Left ventricle myocardium inferior (tissue), 1 donor: ENCODE results near the gene NINL. TPM values are rescaled to one million over a fixed set of nuclear protein-coding genes. Genes with fewer than 3 reads are reported as not detected.

Experiments used
- DNase-seq: peaks from one replicate; pipeline ENCODE4 v3.0.0-alpha.2; 2020
- H3K27ac ChIP-seq: fragments of 200-600 bp; replicated peaks from 2 replicates; pipeline ENCODE4 v1.8.0; 2021
- H3K27me3 ChIP-seq: fragments of 200-600 bp; 2 replicates; pipeline ENCODE4 v1.8.0; 2021; ENCODE audit warnings: low read depth
- H3K36me3 ChIP-seq: fragments of 200-600 bp; 2 replicates; pipeline ENCODE4 v1.8.0; 2021
- H3K4me1 ChIP-seq: fragments of 200-600 bp; 2 replicates; pipeline ENCODE4 v1.8.0; 2021
- H3K4me3 ChIP-seq: fragments of 200-600 bp; 2 replicates; pipeline ENCODE4 v1.8.0; 2021; ENCODE audit warnings: mild to moderate bottlenecking, moderate library complexity
- H3K9me3 ChIP-seq: fragments of 200-600 bp; replicated peaks from 2 replicates; pipeline ENCODE4 v1.8.0; 2021
- CTCF ChIP-seq: fragments of 200-600 bp; IDR thresholded peaks from 2 replicates; pipeline ENCODE4 v1.8.0; 2021; ENCODE audit warnings: antibody characterized with exemption, mild to moderate bottlenecking, borderline replicate concordance
- intact Hi-C: fragments of 100-400 bp; cut with micrococcal nuclease; formaldehyde crosslinking; loops from one replicate; pipeline ENCODE4 v1.11.0; 2022
- total RNA-seq: library from RNA; stranded (reverse); fragmentation: NEBNext Ultra II Directional; extraction: Animal tissue kit (Norgen Biotek cat#: 25700); gene quantifications from one replicate; pipeline ENCODE4 v1.2.1, GENCODE V29; 2021
- donor health status: DM: no; HTN: yes; CAD: no; lungs with severe emphysema.

The NINL gene
- total RNA-seq, 1 donor from 2014 or later = 1.8 TPM

- Histone ChIP-seq H3K9me3 (no peaks in the 10 kb centered on the region), H3K27me3 (no peaks in the 10 kb centered on the region), H3K4me1 (no peaks in the 10 kb centered on the region), H3K4me3 (no peak overlapping the region), H3K36me3 (peaks cover 36% of the 10 kb centered on the region), H3K27ac (no peak overlapping the region)
- no peak for DNase-seq
- no peak for TF ChIP-seq CTCF
- intact Hi-C loops = no loop called here
Measured at GRCh38 chr20:25471020-25471419, 114.3 kb downstream of the NINL start.

- no peak overlapping the region for H3K4me3 ChIP-seq
- peaks cover 34% of the 10 kb centered on the region for H3K36me3 ChIP-seq
- no peaks in the 10 kb centered on the region for H3K9me3 ChIP-seq
- intact Hi-C loops = no loop called here
- no peaks in the 10 kb centered on the region for H3K27me3 ChIP-seq
- TF ChIP-seq CTCF = peak; percentile 35
- H3K27ac ChIP-seq = no peak overlapping the region
- no peak for DNase-seq
- H3K4me1 ChIP-seq = peaks cover 5% of the 10 kb centered on the region
Measured at GRCh38 chr20:25470045-25470444, 115.3 kb downstream of the NINL start.

- Histone ChIP-seq H3K27ac (no peak overlapping the region), H3K4me3 (no peak overlapping the region), H3K27me3 (no peaks in the 10 kb centered on the region), H3K9me3 (no peaks in the 10 kb centered on the region), H3K36me3 (peaks cover 34% of the 10 kb centered on the region), H3K4me1 (peaks cover 10% of the 10 kb centered on the region)
- DNase-seq = no peak
- intact Hi-C loops = no loop called here
- TF ChIP-seq CTCF = no peak
Measured at GRCh38 chr20:25469558-25469957, 115.8 kb downstream of the NINL start.

- TF ChIP-seq CTCF = no peak
- no peak for DNase-seq
- intact Hi-C loops = no loop called here
- Histone ChIP-seq H3K27me3 (no peaks in the 10 kb centered on the region), H3K4me3 (no peak overlapping the region), H3K9me3 (no peaks in the 10 kb centered on the region), H3K4me1 (peaks cover 12% of the 10 kb centered on the region), H3K36me3 (peaks cover 31% of the 10 kb centered on the region), H3K27ac (no peak overlapping the region)
Measured at GRCh38 chr20:25468126-25469075, 116.9 kb downstream of the NINL start.

- TF ChIP-seq CTCF = no peak
Measured at GRCh38 chr20:25467441-25467840, 117.9 kb downstream of the NINL start.

More at GRCh38 chr20:25467441-25467840, 117.9 kb downstream of the NINL start:
- Histone ChIP-seq H3K4me3 (no peak overlapping the region), H3K36me3 (peaks cover 25% of the 10 kb centered on the region), H3K9me3 (no peaks in the 10 kb centered on the region), H3K27ac (no peak overlapping the region), H3K27me3 (no peaks in the 10 kb centered on the region), H3K4me1 (peaks cover 12% of the 10 kb centered on the region)
- intact Hi-C loops = no loop called here
- DNase-seq = no peak
